HuH-7 (cell line): ENCODE results near the gene PRKAR2A.
A peak's percentile ranks its signal among the peaks of the same experiment; 100 is the strongest.
"Not testable (repeated sequence)": the region's sequence is repeated elsewhere in the genome, so short reads cannot be mapped to it uniquely, and the experiment has no call there.

Experiments used
- DNase-seq: peaks from one replicate; pipeline ENCODE4 v3.0.0; 2011; ENCODE audit warnings: low spot score

Gene PRKAR2A

DNA sequence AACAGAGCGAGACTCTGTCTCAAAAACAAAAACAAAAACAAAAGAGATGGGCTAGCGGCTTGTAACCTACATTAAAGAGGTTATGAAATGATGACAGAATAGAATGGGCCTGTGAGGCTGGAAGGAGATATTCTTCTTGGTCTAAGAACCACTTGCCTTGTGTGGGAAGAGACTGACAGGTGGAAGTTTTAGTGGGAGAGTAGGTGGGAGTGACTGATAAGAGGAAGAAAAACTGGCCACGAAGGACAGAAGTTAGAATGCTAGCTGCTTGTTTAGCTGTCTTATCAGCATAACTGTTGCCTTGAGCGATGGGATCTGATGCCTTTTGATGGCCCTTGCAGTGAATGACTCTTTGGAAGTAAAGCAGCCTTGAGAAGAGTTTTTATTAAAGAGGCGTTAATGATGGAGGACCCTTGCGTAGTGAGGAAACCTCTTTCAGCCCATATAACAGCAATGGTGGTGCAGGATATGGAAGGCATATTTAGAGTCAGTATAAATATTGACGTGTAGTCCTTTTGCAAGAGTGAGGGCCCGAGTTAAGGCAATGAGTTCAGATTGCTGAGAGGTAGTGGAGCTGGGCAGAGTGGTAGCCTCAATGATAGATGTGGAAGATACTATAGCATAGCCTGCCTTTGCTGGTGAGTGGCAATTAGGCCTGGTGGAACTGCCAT lies 122.4 kb downstream of the PRKAR2A start:
- not testable (repeated sequence) for DNase-seq

DNA sequence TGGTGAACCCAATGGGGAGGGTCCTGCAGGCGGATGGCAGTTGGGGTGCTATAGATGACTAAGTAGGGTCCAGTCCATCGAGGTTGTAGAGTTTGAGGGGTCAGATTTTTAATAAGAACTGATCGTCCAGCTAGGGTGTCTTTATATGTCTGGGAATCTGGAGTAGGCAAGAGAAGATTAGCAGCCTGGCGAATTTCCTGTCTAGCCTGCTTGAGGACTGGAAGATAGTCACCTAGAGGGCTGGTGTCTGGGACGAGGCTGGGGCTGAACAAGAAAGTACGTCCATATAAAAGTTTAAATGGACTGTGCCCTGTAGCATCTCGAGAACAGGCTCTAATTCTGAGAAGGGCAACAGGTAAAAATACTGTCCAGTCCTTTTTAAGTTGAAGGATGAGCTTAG lies 123.9 kb downstream of the PRKAR2A start:
- no peak for DNase-seq

DNA sequence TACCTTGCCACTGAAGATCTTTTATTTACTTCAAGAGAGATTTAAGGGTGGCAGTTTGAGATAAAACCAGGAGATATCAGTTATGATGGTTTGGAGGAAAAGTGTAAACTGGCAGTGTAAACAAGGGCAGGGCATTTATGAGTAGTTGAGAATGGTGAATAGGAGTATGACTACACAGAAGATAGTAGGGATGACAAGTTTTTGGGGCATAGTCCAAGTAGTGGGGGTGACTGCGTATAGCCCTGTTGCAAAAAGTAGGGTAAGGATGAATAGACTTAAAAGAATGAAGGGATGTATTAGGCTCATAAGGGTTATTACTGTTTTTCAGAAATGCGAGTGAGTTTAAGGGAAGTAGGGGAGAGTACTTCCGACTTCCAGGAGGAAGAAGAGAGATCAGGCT lies 124.4 kb downstream of the PRKAR2A start:
- not testable (repeated sequence) for DNase-seq

DNA sequence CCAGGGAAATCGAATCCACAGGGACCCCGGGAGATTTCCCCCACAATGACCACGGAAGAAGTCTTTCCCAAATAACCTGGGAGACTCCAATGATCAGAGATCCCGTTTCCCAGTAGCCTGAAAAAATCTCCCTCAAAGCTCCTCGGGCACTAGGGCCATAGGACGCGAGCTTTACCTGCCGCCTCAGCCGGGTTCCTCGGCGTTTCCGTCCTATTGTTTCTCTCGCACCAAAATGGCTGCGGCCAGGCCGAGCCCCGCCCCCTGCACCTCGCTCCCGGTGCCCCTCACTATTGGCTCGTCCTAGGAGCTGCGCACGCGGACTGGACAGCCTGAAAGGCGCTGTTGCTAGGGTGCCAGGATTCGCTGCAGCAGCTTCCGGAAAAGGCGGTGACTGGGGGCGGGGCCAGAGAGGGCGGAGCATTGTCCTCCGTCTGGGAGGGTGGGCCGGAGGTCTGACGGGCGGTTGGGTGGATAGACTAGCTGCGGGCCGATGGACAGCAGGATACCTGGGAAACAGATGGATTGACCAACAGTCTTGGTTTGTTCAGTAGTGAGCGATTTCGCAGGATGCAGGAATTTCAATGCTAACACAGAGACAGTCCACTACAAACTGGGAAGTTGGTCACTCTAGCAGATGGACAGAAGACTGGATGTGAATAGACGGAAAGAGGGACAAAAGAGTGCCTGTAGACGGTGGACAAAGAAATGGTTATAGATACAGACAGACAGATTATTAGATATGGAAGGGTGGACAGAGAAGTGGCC lies 130.5 kb downstream of the PRKAR2A start, which contains the start of gene IP6K2:
Gene IP6K2 (minus strand): TSS at position 240 of the 765 bp plus-strand sequence. CDS start 21,930 bp downstream, outside the sequence.
- DNase-seq: peak; percentile 97

DNA sequence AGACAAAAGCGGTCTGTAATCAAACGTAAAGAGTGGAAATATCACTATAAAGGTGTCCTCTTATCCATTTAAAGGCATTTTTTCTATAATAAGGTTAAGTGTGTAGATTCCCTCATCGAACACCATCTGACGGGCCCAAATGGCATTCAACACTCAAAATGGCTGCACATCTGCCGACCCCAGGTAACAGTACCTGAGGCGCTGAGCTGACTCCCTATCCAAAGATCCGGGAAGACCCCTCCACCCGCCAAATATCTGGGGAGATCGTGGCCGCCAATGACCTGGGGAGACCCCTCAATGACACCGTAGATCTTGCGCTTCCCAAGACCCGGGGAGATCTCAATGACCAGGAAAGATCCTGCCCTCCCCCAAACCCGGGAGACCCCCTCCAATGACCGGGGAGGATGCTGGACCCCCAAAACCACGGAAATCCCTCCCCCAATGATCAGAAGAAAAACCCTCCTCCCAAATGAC lies 131.1 kb downstream of the PRKAR2A start:
- no peak for DNase-seq

DNA sequence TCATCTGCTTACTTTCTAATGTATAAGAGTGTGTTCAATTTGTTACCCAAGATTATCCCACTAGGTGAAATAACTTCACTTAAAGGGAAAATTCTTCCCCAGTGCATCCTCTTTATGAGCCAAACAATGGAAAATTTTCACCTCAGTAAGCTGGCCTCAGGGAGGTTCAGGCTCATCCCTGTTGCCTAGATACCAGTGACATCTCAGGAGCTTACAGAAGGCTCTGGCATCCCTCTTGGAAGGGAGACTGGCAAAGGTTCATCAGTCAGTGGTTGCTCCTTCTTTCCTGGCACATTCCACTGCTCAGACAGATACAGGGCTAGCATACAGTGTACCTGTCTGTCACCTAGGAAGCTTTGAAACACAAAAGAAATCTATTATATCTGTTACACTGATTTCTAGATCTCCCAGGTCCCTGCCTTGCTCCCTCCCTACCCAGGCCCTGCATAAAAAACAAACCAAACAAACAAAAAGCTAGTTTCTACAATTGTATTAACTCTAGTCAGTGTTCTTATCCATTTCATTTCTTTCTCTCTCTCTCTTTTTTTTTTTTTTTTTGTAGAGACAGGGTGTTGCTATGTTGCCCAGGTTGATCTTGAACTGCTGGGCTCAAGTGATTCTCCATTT lies 132.4 kb downstream of the PRKAR2A start:
- DNase-seq: no peak

DNA sequence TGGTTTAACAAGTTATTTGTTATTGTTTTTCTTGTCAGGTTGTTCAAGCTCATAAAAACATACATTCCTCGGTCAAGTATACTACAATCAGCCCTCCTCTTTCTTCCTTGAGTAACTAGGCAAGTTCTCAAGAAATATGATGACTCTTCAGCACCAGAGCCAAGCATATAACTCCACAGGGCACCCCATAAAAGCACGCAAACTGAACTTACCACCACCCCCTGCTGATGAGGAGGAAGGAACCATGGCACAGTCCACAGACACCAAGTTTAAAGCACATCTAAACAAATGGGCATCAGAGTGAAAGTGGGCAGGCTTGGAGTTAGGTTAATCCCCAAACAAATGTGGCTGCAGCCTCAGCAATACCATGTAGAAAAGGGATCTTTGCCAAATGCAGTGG lies 135.9 kb downstream of the PRKAR2A start:
- no peak for DNase-seq

DNA sequence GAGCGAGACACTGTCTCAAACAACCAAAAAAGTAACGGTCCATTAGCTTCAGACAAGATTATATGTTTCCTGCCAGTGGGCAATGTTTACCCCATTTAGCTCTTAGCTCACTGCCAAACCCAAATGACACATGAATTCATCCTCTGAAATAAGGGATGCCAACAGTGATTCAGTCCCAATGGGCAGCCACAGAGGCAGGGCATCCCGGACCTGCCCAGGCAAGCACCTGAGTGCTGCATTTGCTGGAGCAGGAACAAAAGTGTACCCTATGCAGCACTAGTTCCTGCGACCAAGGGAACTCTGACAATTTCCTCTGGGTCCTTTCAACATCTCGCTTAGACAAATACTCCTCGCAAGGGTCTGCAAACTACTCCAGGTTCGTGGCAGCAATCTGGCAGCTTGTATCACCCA lies 138.6 kb downstream of the PRKAR2A start:
- DNase-seq: no peak

DNA sequence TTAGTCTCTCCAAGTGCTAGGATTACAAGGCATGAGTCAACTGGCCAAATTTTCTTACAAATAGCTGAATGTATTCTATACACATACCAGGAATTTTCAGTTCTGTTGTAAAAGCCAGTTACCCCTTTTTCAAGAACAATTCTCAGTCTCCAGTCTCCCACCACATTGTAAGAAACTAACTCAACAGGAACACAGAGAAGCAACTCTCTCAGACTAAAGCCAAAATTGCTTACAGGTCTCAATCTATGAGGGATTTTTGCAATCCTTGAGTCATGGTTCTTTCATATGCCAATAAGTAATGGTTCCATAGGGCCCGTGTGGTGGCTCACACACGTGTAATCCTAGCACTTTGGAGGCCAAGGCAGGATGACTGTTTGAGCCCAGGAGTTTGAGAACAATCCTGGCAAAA lies 139.2 kb downstream of the PRKAR2A start:
- no peak for DNase-seq

DNA sequence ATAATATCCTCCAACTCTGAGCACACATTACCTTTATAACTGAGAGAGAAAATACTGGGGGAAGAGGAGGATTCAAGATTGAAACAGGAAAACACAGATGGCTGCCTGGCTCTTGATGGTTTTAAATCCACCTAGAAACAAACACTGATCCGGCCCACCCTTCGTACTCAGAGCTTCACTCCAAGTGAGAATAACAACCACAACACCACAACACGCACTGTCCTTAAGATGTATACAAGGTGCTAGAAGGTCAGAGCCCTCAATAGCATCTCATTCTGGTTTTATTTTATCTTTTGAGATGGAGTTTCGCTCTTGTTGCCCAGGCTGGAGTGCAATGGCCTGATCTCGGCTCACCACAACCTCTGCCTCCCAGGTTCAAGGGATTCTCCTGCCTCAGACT lies 140.5 kb downstream of the PRKAR2A start:
- no peak for DNase-seq

DNA sequence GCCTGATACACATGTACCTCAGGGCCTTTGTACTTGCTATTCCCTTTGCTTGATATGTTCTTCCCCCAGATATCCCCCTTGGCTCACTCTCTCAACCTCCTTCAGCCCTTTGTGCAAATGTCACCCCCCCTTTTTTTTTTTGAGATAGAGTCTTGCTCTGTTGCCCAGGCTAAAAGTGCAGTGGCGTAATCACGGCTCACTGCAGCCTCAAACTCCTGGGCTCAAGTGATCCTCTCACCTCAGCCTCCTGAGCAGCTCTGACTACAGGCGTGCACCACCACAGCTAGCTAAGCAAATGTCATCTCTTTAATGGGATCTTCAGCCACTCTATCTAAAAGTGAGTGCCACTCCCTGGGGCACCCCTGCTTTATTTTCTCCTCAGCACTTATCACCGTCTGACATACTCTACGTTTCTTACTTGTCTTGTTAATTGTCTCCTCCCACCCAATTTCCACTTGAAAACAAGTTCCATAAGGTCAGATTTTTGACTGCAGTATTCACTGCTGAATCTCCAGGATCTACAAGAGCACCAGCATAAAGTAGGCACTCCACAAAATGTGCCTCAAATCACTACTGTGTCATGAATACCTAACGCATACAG lies 145.3 kb downstream of the PRKAR2A start:
- DNase-seq: no peak

DNA sequence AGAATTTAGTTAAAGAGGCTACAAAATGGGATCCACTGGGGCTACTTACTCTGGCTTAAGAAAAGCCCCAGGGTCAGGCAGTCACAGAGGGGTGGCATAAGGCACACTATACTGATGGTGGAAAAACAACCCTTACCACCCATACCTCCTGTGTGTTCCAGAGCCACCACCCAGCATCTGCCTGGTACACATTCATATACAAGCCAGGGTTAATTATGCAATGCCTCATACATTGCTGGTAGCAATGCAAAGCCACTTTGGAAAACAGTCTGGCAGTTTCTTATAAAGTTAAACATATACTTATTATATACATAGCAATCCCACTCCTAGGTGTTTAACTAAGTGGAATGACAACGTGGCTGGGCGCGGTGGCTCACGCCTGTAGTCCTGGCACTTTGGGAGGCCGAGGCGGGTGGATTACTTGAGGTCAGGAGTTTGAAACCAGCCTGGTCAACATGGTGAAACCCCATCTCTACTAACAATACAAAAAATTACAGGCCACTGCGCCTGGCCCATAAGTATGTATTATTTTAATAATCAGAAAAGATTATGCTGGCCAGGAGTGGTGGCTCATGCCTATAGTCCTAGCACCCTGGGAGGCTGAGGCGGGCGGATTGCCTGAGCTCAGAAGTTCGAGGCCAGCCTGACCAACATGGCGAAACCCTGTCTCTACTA lies 146.8 kb downstream of the PRKAR2A start:
- DNase-seq: no peak

DNA sequence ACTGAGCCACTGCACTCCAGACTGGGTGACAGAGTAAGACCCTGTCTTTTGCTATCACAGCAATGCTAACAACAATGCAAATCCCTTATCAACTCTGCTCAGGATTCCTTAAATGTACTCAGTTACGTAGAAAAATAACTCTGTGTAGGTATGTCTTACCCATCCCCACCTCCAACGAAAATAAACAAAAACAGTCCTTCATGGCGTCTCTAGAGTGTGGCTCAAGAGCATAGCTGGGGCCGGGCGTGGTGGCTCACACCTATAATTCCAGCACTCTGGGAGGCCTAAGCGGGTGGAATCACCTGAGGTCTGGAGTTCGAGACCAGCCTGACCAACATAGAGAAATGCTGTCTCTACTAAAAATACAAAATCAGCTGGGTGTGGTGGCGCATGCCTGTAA lies 148.8 kb downstream of the PRKAR2A start:
- no peak for DNase-seq

DNA sequence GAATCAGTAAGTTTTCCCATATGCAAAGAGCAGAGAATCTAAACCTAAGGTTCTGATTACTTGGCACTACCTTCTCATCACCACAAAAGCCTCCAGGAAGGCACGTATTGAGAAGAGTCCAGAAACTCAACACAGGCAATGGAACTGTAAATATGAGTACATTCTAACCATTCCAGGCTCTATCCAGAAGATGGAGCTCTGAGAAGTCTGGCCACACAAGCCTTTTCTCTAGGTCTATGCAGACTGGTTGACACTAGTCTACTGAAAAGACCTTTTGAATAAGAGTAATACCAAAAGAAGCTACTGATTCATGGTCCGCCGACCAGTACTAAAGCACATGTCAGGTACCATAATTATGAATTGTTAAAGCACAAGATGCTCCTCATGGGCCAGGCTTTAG lies 149.7 kb downstream of the PRKAR2A start:
- DNase-seq: no peak

DNA sequence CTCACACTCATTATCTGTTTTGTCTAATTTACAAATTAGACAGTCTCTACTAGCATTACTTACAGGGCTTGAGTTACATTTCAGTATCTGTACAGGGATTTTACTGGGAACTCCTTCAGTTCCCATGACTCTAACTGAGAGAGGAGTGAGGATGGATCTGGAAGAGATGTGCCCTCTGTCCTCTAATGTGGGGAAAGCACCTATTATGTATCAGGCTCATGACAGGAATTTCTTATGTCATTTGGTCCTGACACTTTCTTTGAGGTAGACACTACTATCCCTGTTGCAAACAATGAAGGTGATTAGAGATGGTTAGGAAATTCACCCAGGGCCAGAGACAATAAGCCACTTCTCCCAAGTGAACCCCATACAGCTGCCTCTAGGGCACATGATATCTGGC lies 151.1 kb downstream of the PRKAR2A start:
- DNase-seq: no peak
